ENCODE data around the gene CDK18. TPM values are rescaled to one million over a fixed set of nuclear protein-coding genes. Genes with fewer than 3 reads are reported as not detected.

CDK18 gene
- total RNA-seq, 1 experiment from 2014 or later: 38.5 TPM

- H2BK5ac ChIP-seq (ENCODE audit: insufficient read length, low read length): no peak overlapping the region
- WGBS (ENCODE audit: extremely low coverage, insufficient read length, low lambda C conversion rate): no CpG with 5 or more reads among the region's 10 CpGs
- no peak overlapping the region for H2AK5ac ChIP-seq (ENCODE audit: insufficient read length, low read length)
- peaks cover 0 to 12% (median 0%) of the 10 kb centered on the region in 3 experiments; a peak in 4 of 7 replicates for H3K36me3 Mint-ChIP-seq (ENCODE audit: insufficient read depth in 1 of 3, low read depth in 3 of 3)
- no peaks in the 10 kb centered on the region for H3K23me2 ChIP-seq (ENCODE audit: insufficient read length, low read depth, low read length, poor library complexity, severe bottlenecking)
- no peak overlapping the region for H3K4ac ChIP-seq (ENCODE audit: low read depth, low read length)
- H3K4me1 ChIP-seq (ENCODE audit: insufficient read depth, low read length): no peaks in the 10 kb centered on the region
- H3K23ac ChIP-seq (ENCODE audit: insufficient read length, low read depth, low read length): no peak overlapping the region
- no peak overlapping the region for H4K5ac ChIP-seq (ENCODE audit: insufficient read length, low read depth, low read length)
- H3K27me3 Mint-ChIP-seq (ENCODE audit: low read depth): peaks cover 87% of the 10 kb centered on the region
- H3K27ac ChIP-seq (ENCODE audit: insufficient read length, low read depth, low read length): no peak overlapping the region
- no peak overlapping the region for H3K27ac Mint-ChIP-seq
- no peak for DNase-seq
- peaks cover 11 to 18% of the 10 kb centered on the region in 2 experiments for H3K4me1 Mint-ChIP-seq
- H2AFZ ChIP-seq (ENCODE audit: low read length): no peak overlapping the region
- no peak overlapping the region for H3K4me2 ChIP-seq (ENCODE audit: insufficient read depth, insufficient read length, low read length)
- no peak overlapping the region for H2BK120ac ChIP-seq (ENCODE audit: low read depth, low read length, poor library complexity, severe bottlenecking)
- H3K4me3 Mint-ChIP-seq: no peak overlapping the region
- no peak overlapping the region for H3K56ac ChIP-seq (ENCODE audit: insufficient read length, low read depth, low read length)
- no peak for TF ChIP-seq CTCF (conservative IDR thresholded peaks at IDR 0.05)
- no peak overlapping the region for H4K91ac ChIP-seq (ENCODE audit: insufficient read length, low read depth, low read length)
- no peak overlapping the region for H2BK15ac ChIP-seq (ENCODE audit: low read depth, low read length)
- H4K20me1 ChIP-seq (ENCODE audit: control insufficient read depth, insufficient read depth, insufficient read length): no peaks in the 10 kb centered on the region
- H3K9ac ChIP-seq (ENCODE audit: extremely low read depth, insufficient read length, low read length): no peak overlapping the region
- H3K79me1 ChIP-seq (ENCODE audit: insufficient read depth, low read depth, low read length, poor library complexity, severe bottlenecking): no peaks in the 10 kb centered on the region
- H3K18ac ChIP-seq (ENCODE audit: insufficient read length, low read depth, low read length): no peak overlapping the region
- H3K9me3 ChIP-seq (ENCODE audit: control insufficient read depth, low read depth, low read length): no peaks in the 10 kb centered on the region
- H3K14ac ChIP-seq (ENCODE audit: insufficient read depth, low read length): no peak overlapping the region
- no peak overlapping the region for H4K8ac ChIP-seq (replicated peaks; ENCODE audit: insufficient read length, low read depth, low read length)
- no peak overlapping the region for H3T11ph ChIP-seq (ENCODE audit: low read length)
- no peaks in the 10 kb centered on the region; the same call in 1 of the 2 replicates for H3K27me3 ChIP-seq (ENCODE audit: insufficient read depth, low read length)
- no peak overlapping the region for H2BK12ac ChIP-seq (ENCODE audit: insufficient read length, low read depth, low read length)
- H3K79me2 ChIP-seq (ENCODE audit: insufficient read depth, low read length): no peaks in the 10 kb centered on the region
- peaks cover 7 to 12% of the 10 kb centered on the region in 2 experiments; a peak in 3 of 5 replicates for H3K9me3 Mint-ChIP-seq
- H2BK20ac ChIP-seq (ENCODE audit: low read depth, low read length, poor library complexity, severe bottlenecking): no peak overlapping the region
Measured at GRCh38 chr1:205537386-205538018, 33.0 kb downstream of the CDK18 start.
